B cell (primary cell): ENCODE measurements around the gene MYH10. TPM values are rescaled to one million over a fixed set of nuclear protein-coding genes. Genes with fewer than 3 reads are reported as not detected.

ENCODE experiments used
- ATAC-seq: fragments of 200-7000 bp; cut with Tn5 transposase; one replicate; pipeline ENCODE4 v1.10.0; 2021; ENCODE audit warnings: low read depth, mild to moderate bottlenecking, moderate number of reproducible peaks, moderate library complexity
- CTCF ChIA-PET: fragments of 350-600 bp; sonication (Branson Sonifier 250); formaldehyde crosslinking; loops from one replicate; lab custom pipeline; 2021; ENCODE audit warnings: antibody characterized with exemption, inconsistent platforms; lab: Charles Lee
- POLR2A ChIA-PET: fragments of 350-600 bp; sonication (Branson Sonifier 250); formaldehyde crosslinking; loops from one replicate; lab custom pipeline; 2021; ENCODE audit warnings: antibody characterized with exemption; lab: Charles Lee
- DNase-seq: peaks from one replicate; pipeline ENCODE4 v3.0.0; 2013
- H2AFZ ChIP-seq: 2 replicates; pipeline ENCODE4 v1.6.1; 2012; ENCODE audit warnings: mild to moderate bottlenecking, low read depth, low read length; ENCODE audit not compliant: insufficient read depth, poor library complexity, severe bottlenecking
- H3K27ac ChIP-seq, 2 donors: 1 replicate in 1 of 2; 2 replicates in 1 of 2; pipeline ENCODE4 v1.5.1; 2012 to 2013; ENCODE audit warnings: low read length in 2 of 2, mild to moderate bottlenecking in 2 of 2, moderate library complexity in 1 of 2
- H3K27me3 ChIP-seq, 4 experiments: fragments of 200-600 bp in 1 of 4; sonication (generic) in 1 of 4; replicated peaks in 1 of 4; 1 replicate in 2 of 4; 2 replicates in 2 of 4; pipeline versions ENCODE4 v1.6.1 to v1.7.0; 2013 to 2016; ENCODE audit warnings: low read length in 3 of 4, mild to moderate bottlenecking in 2 of 4, mixed read lengths in 1 of 4, moderate library complexity in 1 of 4; ENCODE audit not compliant: insufficient read depth in 4 of 4, control insufficient read depth in 3 of 4; ENCODE audit errors: control extremely low read depth in 1 of 4
- H3K36me3 ChIP-seq, 2 experiments: replicated peaks in 1 of 2; 1 replicate in 1 of 2; 2 replicates in 1 of 2; pipeline versions ENCODE4 v1.6.1 to v1.7.1; 2013; ENCODE audit warnings: low read length in 1 of 2; ENCODE audit not compliant: insufficient read depth in 2 of 2, control insufficient read depth in 1 of 2; ENCODE audit errors: control extremely low read depth in 1 of 2, extremely low read depth in 1 of 2
- H3K4me1 ChIP-seq, 2 donors: fragments of 200-600 bp in 1 of 2; sonication (generic) in 1 of 2; 1 replicate in 1 of 2; 2 replicates in 1 of 2; pipeline versions ENCODE4 v1.5.1 to v1.6.1; 2013 to 2017; ENCODE audit warnings: low read length in 2 of 2; ENCODE audit not compliant: control insufficient read depth in 2 of 2, insufficient read depth in 2 of 2
- H3K4me2 ChIP-seq: replicated peaks from 2 replicates; pipeline ENCODE3; 2012; ENCODE audit warnings: mild to moderate bottlenecking, low read depth, low read length; ENCODE audit not compliant: poor library complexity, severe bottlenecking
- H3K4me3 ChIP-seq, 5 experiments: fragments of 200-600 bp in 1 of 5; sonication (generic) in 1 of 5; 1 replicate in 3 of 5; 2 replicates in 2 of 5; pipeline versions ENCODE4 v1.5.1 to v1.7.0; 2011 to 2016; ENCODE audit warnings: low read length in 4 of 5, mild to moderate bottlenecking in 4 of 5, low read depth in 2 of 5, control low read depth in 1 of 5, moderate library complexity in 1 of 5; ENCODE audit not compliant: insufficient read depth in 1 of 5; ENCODE audit errors: control extremely low read depth in 1 of 5, extremely low read depth in 1 of 5
- H3K79me2 ChIP-seq: fragments of 200-600 bp; sonication (generic); one replicate; pipeline ENCODE4 v1.6.0; 2016; ENCODE audit warnings: low read length; ENCODE audit not compliant: control insufficient read depth, insufficient read depth
- H3K9ac ChIP-seq: fragments of 200-600 bp; sonication (generic); 2 replicates; pipeline ENCODE4 v1.6.1; 2017; ENCODE audit warnings: mild to moderate bottlenecking, low read length, moderate library complexity
- H3K9me3 ChIP-seq, 3 donors: one replicate each; pipeline versions ENCODE4 v1.6.1 to v1.7.1; 2013; ENCODE audit warnings: low read length in 2 of 3; ENCODE audit not compliant: control insufficient read depth in 2 of 3, insufficient read depth in 1 of 3; ENCODE audit errors: control extremely low read depth in 1 of 3
- H4K20me1 ChIP-seq: 2 replicates; pipeline ENCODE4 v1.6.0; 2012; ENCODE audit warnings: mild to moderate bottlenecking, low read length; ENCODE audit not compliant: insufficient read depth, control insufficient read depth, poor library complexity, severe bottlenecking
- H3K27ac Mint-ChIP-seq: one replicate; pipeline ENCODE4 v1.8.0; 2021; ENCODE audit warnings: mixed read lengths
- H3K27me3 Mint-ChIP-seq: one replicate; pipeline ENCODE4 v1.8.0; 2021; ENCODE audit warnings: mixed read lengths
- H3K4me1 Mint-ChIP-seq: one replicate; pipeline ENCODE4 v1.8.0; 2021; ENCODE audit warnings: mixed read lengths
- H3K4me3 Mint-ChIP-seq: one replicate; pipeline ENCODE4 v1.8.0; 2021; ENCODE audit warnings: mixed read lengths
- H3K9me3 Mint-ChIP-seq: one replicate; pipeline ENCODE4 v1.8.0; 2022; ENCODE audit warnings: mixed read lengths; ENCODE audit not compliant: insufficient read depth
- CTCF ChIP-seq: fragments of 200-600 bp; IDR thresholded peaks from one replicate; pipeline ENCODE4 v1.8.0; 2022; ENCODE audit warnings: antibody characterized with exemption, mild to moderate bottlenecking
- EZH2 ChIP-seq: IDR thresholded peaks from 2 replicates; pipeline ENCODE4 v1.6.1; 2012; ENCODE audit warnings: borderline replicate concordance, low read depth, mild to moderate bottlenecking, moderate library complexity, low read length; ENCODE audit not compliant: insufficient read depth, poor library complexity, severe bottlenecking
- WGBS: methylation state at CpG from one replicate; pipeline ENCODE4 v1.1.5; 2013; ENCODE audit warnings: missing lambda C conversion rate; ENCODE audit not compliant: insufficient coverage; 5-methylcytosine and 5-hydroxymethylcytosine counted together
- intact Hi-C: fragments of 100-400 bp; cut with micrococcal nuclease; formaldehyde crosslinking; loops from one replicate; pipeline ENCODE4 v1.10.0; 2022
- polyA plus RNA-seq: library from polyadenylated mRNA; depleted of rRNA; stranded (reverse); fragments of >200 nt; gene quantifications from 2 replicates; pipeline ENCODE4 v1.2.3, GENCODE V29; 2012
- total RNA-seq, 2 donors: library from RNA; stranded (reverse); fragments of 120-200 nt in 1 of 2; gene quantifications; 1 replicate in 1 of 2; 2 replicates in 1 of 2; pipeline versions ENCODE4 v1.2.3 to v1.2.4, GENCODE V29; 2013 to 2022

Gene MYH10
- total and polyA plus RNA-seq, 2 donors (not counting 1 experiment from before 2014, with no cell fraction given): 0.04 to 1.7 TPM

- no peak for ATAC-seq
- H3K27me3 Mint-ChIP-seq: no peaks in the 10 kb centered on the region
- H3K27ac Mint-ChIP-seq: no peak overlapping the region
- Histone ChIP-seq H3K36me3 (peaks cover under 1 to 5% of the 10 kb centered on the region in 2 experiments), H3K27me3 (no peaks in the 10 kb centered on the region), H3K9me3 (peaks cover 2 to 16% (median 13%) of the 10 kb centered on the region in 3 donors), H3K9ac (no peak overlapping the region), H3K4me3 (no peak overlapping the region), H4K20me1 (no peaks in the 10 kb centered on the region), H3K4me2 (no peak overlapping the region), H2AFZ (no peak overlapping the region), H3K79me2 (no peaks in the 10 kb centered on the region), H3K4me1 (no peaks in the 10 kb centered on the region), H3K27ac (no peak overlapping the region)
- no peaks in the 10 kb centered on the region for H3K4me1 Mint-ChIP-seq
- WGBS: 97% methylated on average over 5 of the region's 5 CpGs
- H3K9me3 Mint-ChIP-seq: peaks cover 2% of the 10 kb centered on the region
- ChIA-PET POLR2A (no interaction called here), CTCF (interaction anchor here (1.1 kb wide), 1 partner anchor 78 kb away, joined by 3 read pairs; no protein-coding TSS in a partner anchor)
- no peak overlapping the region for H3K4me3 Mint-ChIP-seq
- no peak for DNase-seq
- TF ChIP-seq EZH2 (no peak), CTCF (no peak)
- intact Hi-C loops: no loop called here
Measured at GRCh38 chr17:8487743-8488142, 142.8 kb downstream of the MYH10 start.

- Mint-ChIP-seq H3K27me3 (no peaks in the 10 kb centered on the region), H3K9me3 (peaks cover 2% of the 10 kb centered on the region), H3K27ac (no peak overlapping the region), H3K4me3 (no peak overlapping the region), H3K4me1 (no peaks in the 10 kb centered on the region)
- 94% methylated on average over 17 of the region's 19 CpGs for WGBS
- H3K27ac ChIP-seq: no peak overlapping the region
- H4K20me1 ChIP-seq: no peaks in the 10 kb centered on the region
- H3K27me3 ChIP-seq: no peaks in the 10 kb centered on the region
- ATAC-seq: no peak
- H3K4me1 ChIP-seq: no peaks in the 10 kb centered on the region
- H3K9ac ChIP-seq: no peak overlapping the region
- ChIA-PET POLR2A (no interaction called here), CTCF (interaction anchor here (1.1 kb wide), 1 partner anchor 77 kb away, joined by 3 read pairs; no protein-coding TSS in a partner anchor)
- H3K79me2 ChIP-seq: no peaks in the 10 kb centered on the region
- intact Hi-C loops: no loop called here
- no peak for DNase-seq
- TF ChIP-seq EZH2: no peak
- no peak for TF ChIP-seq CTCF
- H3K36me3 ChIP-seq: peaks cover 1 to 5% of the 10 kb centered on the region in 2 experiments
- peaks cover 2 to 14% (median 13%) of the 10 kb centered on the region in 3 donors for H3K9me3 ChIP-seq
- H3K4me2 ChIP-seq: no peak overlapping the region
- no peak overlapping the region for H2AFZ ChIP-seq
- no peak overlapping the region for H3K4me3 ChIP-seq
Measured at GRCh38 chr17:8487130-8487645, 143.3 kb downstream of the MYH10 start.
